HT-29 (cell line): ENCODE measurements around the gene FOXP4. TPM values are rescaled to one million over a fixed set of nuclear protein-coding genes. Genes with fewer than 3 reads are reported as not detected.

Experiments
- DNase-seq: peaks from one replicate; pipeline ENCODE4 v3.0.0-alpha.2; 2015; ENCODE audit warnings: low spot score
- total RNA-seq: library from RNA; depleted of rRNA; stranded (reverse); fragments of >200 nt; shearing (Covaris generic); gene quantifications from 2 replicates; pipeline ENCODE4 v1.2.3, GENCODE V29; 2014

The FOXP4 gene
- total RNA-seq, 1 experiment from 2014 or later, result 18.4 TPM

DNA sequence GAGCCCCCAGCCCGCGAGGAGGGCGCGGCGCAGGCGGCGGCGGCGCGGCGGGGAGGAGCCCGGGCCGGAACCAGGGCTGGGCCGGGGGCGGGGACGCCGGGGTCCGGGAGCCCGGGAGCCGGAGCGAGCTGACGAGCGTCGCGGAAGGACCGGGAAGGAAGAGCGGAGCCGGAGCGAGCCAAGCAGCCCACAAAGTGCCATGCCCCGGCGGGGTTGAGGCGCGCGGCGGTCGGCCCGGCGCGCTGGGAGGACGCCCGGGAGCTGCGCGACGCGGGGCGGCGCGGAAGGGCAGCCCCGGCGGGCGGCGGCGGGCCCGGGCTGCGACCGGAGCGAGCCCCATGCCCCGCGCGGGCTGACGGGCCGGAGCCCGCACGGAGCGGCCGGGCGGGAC is 289 bp downstream of the FOXP4 start:
- no peak for DNase-seq

GRCh38 chr6:41546866-41547798 is 951 bp downstream of the FOXP4 start:
- peak; percentile 62 for DNase-seq

GRCh38 chr6:41547799-41548097 is 1.6 kb downstream of the FOXP4 start:
- no peak for DNase-seq

GRCh38 chr6:41548098-41548840 is 2.1 kb downstream of the FOXP4 start:
- DNase-seq, result peak; percentile 28

DNA sequence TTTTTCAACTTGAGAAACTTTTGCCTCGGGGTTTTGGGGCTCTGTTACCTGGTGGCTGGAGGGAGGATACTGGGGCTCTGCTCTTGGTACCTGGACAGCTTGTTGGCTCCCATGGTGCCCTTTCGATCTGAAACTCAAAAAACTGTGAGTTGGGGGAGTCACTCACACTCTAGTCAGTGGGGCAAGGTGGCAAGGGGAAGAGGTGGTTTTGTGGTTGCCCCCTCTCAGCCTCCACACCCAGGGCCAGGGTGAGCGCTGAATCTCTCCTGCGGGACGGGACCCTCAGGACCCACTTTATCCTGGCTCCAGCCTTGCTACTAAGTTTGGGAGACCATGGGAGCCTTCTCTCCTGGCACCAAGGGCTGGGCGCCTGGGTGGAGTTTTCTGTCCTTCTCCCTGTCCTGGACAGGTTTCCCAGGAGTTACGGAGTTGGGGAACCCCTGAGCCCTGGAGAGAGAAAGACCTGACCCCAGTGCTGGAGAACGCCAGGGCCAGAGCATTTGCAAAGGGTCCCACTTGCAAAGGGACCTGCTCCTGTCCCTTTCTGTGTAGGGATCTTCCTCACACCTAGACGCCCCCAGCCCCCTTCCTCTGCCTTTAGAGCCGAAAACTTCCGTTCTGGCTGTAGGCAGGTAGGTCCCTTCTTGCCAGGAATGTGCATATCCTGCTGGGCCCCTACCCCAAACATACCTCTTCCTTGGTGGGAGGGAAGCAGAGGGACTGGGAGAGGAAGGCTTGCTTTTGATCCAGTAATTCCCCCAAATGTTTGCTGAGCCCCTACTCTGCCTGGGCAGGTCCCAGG is 2.9 kb downstream of the FOXP4 start:
- DNase-seq, result no peak

- no peak for DNase-seq
These were observed 3.5 kb downstream of the FOXP4 start for GRCh38 chr6:41549673-41550072.

- DNase-seq, result no peak
These were observed 5.0 kb downstream of the FOXP4 start for GRCh38 chr6:41551086-41551700.

- DNase-seq, result no peak
These were observed 5.7 kb downstream of the FOXP4 start for GRCh38 chr6:41551857-41552256.

- DNase-seq, result no peak
These were observed 6.5 kb downstream of the FOXP4 start for GRCh38 chr6:41552723-41553122.

DNA sequence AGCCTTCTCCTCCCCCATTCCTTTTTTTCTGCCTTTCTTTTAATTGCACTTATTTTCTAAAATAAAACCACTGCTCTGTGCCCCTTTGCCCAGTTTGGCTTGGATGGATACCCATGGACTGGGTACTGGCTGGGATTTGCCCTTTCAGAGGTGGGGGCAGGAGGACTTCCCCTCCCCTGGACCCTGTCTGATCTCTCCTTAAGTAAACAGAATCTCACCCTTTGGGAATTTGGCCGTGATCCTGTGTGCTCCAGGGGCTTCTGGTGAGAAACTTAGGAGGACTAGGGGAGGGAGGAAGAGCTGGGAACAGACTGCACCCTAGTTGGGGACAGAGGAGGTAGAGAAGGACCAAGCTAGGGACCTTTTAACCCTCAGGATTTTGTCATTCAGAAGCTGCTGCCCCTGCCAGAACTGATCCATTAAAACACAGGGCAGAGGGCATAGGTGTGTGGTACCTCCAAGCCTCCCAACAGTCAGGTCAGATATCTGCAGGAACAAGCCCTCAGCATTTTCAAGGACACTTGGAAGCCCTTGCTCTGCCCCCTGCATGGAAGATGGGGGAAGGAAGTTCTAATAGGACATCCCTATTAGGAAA is 7.3 kb downstream of the FOXP4 start:
- no peak for DNase-seq

DNA sequence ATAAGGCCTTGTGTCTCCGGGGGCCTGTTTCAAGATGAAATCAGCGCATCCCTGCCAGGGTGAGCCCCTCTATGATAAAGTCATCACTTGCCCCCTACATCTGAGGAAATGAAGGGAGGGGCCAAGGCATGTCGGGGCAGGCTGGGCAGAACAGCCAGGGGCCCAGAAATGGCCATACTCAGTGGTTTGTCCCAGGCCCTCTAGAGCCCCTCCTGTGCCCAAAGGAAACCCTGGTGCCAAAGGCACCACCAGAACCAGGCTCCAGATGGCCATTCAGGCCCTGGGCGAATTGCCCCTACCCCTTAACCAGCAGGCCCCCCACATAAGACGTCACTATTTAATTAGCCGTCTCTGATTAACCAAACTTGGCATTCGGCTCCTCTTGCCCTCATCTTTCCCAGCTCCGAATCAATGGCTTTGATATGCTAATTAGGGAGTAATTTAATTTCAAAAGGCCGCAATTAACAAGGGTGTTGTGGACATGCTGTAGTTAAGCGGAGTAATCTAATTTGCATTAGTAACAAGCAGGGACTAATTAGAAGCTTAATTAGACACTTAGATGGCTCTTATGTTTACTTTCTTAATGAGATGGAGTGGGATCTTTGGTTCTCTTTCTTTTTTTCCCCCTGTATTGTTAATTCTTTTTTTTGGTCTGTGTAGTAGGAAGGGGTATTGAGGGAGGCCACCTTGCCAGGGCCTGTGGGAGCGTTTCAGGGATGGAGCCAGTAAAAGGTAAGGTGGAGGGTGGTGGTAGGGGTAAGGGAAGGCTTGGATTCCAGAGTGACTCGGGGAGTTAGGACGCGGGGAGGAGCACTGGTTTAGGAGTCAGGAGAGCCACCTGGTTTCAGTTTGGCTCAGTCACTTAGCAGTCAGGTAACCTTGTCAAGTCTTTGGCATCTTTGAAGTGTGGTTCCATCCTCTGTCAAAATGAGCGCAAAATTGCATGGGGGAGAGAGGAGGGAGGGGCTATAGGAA is 9.4 kb downstream of the FOXP4 start:
- no peak for DNase-seq

GRCh38 chr6:41557335-41557734 is 11.2 kb downstream of the FOXP4 start:
- DNase-seq, result no peak

GRCh38 chr6:41558033-41558807 is 12.0 kb downstream of the FOXP4 start:
- no peak for DNase-seq

GRCh38 chr6:41559655-41560427 is 13.7 kb downstream of the FOXP4 start:
- DNase-seq, result no peak

DNA sequence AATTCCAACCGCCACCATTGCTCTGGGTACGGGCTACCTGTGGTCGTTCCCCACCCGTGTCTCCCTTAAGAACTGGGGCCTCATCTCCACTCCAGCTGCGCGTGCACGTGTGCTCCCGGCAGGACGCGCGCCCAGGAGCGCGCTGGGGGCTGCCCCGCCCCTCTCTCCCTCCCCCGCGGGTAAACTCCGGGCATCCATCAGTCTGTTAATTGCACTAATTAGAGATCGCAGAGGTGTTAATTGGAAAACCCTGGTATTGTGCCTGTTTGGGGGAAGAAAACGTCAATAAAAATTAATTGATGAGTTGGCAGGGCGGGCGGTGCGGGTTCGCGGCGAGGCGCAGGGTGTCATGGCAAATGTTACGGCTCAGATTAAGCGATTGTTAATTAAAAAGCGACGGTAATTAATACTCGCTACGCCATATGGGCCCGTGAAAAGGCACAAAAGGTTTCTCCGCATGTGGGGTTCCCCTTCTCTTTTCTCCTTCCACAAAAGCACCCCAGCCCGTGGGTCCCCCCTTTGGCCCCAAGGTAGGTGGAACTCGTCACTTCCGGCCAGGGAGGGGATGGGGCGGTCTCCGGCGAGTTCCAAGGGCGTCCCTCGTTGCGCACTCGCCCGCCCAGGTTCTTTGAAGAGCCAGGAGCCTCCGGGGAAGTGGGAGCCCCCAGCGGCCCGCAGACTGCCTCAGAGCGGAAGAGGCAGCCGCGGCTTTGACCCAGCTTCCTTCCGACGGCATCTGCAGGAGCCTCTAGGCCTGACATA is 14.4 kb downstream of the FOXP4 start:
- DNase-seq, result no peak

DNA sequence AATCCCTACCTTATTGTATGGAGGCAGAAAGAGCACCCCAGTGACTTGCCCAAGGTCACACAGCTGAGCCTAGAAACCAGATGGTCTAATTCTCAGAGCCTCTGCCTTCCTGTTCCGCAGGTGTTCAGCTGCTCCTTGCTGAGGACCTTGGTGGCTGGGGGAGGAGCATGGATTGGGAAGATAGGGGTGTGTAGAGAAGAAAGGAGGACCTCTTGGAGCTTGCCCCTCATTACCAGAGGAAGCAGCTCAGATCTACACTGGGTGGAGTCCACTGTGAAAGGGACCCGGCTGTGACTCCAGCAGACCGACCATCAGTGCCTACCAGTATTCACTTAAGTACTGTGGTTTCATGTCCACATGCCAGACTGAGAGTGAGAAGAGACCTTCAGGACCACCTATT is 15.2 kb downstream of the FOXP4 start:
- DNase-seq, result no peak
